ENCODE data around the gene TUBB1.
"Not testable (repeated sequence)": the region's sequence is repeated elsewhere in the genome, so short reads cannot be mapped to it uniquely, and the experiment has no call there.

TUBB1 gene

DNA sequence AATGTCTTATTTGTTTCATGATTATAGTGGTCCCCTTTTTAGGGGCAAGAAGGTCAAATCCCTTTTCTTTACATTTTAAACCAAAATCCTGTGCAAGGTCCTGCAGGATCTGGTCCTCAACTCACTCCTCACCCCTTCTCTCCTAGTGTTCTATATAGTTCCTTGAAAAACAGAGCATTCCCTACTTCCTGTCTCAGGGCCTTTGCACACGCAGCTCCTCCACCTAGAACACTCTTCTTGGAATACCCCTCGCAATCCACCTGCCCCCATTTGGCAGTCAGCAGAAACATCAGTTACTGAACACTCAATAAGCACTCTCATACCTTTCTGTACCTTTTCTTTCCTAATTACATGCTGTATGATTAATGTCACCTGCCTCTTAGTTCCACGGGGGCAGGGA lies 16.2 kb downstream of the TUBB1 start:
- peaks cover 14% of the 10 kb centered on the region for H3K36me3 ChIP-seq (ENCODE audit: control insufficient read depth, insufficient read depth, low read length)
- no peak for TF ChIP-seq CTCF (IDR thresholded peaks at IDR 0.05; ENCODE audit: insufficient read depth, low read length, poor library complexity, severe bottlenecking)
- no peaks in the 10 kb centered on the region for H3K27me3 ChIP-seq (replicated peaks; ENCODE audit: control insufficient read depth, insufficient read depth, low read length)
- DNase-seq (ENCODE audit: extremely low read depth, insufficient read length), result no peak
- H3K4me3 ChIP-seq (replicated peaks; ENCODE audit: low read depth, low read length), result no peak overlapping the region

DNA sequence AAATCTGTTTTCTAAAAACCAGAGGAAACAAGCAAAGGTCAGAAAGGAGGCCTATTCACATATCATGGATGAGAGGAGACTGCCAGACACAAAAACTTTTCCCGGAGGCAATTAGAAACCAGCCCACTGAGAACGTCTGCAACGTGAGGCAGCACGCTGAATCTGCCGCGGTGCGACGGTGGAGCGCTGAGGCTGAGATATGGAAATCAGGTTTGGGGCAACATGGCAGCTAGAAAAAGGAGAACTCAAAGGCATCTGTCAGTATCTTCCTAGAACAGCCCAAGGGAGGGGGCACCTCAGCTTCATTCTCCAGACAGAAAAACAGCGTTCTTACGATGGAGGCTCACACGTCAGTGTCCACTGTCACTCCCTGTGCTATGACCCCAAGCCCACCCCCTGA lies 18.2 kb downstream of the TUBB1 start:
- no peak for DNase-seq (ENCODE audit: extremely low read depth, insufficient read length)
- peaks cover 14% of the 10 kb centered on the region for H3K36me3 ChIP-seq (ENCODE audit: control insufficient read depth, insufficient read depth, low read length)
- no peak for TF ChIP-seq CTCF (IDR thresholded peaks at IDR 0.05; ENCODE audit: insufficient read depth, low read length, poor library complexity, severe bottlenecking)

DNA sequence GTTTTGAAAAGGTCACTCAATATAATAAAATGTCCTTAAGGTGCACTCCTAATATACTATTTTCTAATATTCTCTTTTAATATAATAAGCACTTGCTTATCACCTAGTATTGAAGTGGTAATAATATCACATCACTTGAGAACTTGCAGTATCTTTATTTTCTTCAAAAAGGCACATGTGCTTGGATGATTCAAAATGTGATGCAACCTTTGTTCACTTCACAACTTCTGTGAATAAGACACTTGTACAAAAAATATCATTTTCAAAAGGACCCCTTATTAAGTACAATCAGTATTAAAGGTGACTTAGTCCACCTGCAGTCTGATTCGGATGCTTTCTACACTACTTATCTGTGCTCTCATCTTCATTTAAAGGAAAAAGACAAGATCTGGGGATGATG lies 20.0 kb downstream of the TUBB1 start:
- no peak for TF ChIP-seq CTCF (IDR thresholded peaks at IDR 0.05; ENCODE audit: insufficient read depth, low read length, poor library complexity, severe bottlenecking)
- DNase-seq (ENCODE audit: extremely low read depth, insufficient read length), result no peak
- peaks cover 14% of the 10 kb centered on the region for H3K36me3 ChIP-seq (ENCODE audit: control insufficient read depth, insufficient read depth, low read length)
- no peak overlapping the region for H3K4me3 ChIP-seq (replicated peaks; ENCODE audit: low read depth, low read length)
- no peaks in the 10 kb centered on the region for H3K27me3 ChIP-seq (replicated peaks; ENCODE audit: control insufficient read depth, insufficient read depth, low read length)

More for the DNA sequence above, 18.2 kb downstream of the TUBB1 start:
- Histone ChIP-seq H3K4me3 (replicated peaks; ENCODE audit: low read depth, low read length) (no peak overlapping the region), H3K27me3 (replicated peaks; ENCODE audit: control insufficient read depth, insufficient read depth, low read length) (no peaks in the 10 kb centered on the region)

DNA sequence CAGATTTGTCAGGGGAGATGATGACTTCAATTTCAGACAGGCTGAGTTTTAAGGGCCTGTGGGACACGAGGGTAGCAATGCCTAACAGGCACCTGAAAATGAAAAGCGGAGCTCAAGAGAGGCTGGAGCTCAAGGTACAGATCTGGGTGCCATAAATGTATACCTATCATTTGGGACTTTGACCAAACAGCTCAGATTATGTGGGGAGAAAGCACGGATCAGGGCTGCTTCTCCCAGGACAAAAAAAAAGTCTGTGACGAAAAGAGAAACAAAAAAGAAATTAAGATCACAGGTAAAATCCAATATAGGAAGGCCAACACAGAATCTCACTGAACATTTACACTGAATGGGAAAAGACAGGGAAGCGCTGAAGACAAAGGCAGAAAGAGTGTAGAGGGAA lies 21.4 kb downstream of the TUBB1 start:
- peak overlapping the region; percentile 87 for H3K4me3 ChIP-seq (replicated peaks; ENCODE audit: low read depth, low read length)
- H3K36me3 ChIP-seq (ENCODE audit: control insufficient read depth, insufficient read depth, low read length), result peaks cover 9% of the 10 kb centered on the region
- H3K27me3 ChIP-seq (replicated peaks; ENCODE audit: control insufficient read depth, insufficient read depth, low read length), result no peaks in the 10 kb centered on the region
- DNase-seq (ENCODE audit: extremely low read depth, insufficient read length), result no peak
- no peak for TF ChIP-seq CTCF (IDR thresholded peaks at IDR 0.05; ENCODE audit: insufficient read depth, low read length, poor library complexity, severe bottlenecking)

DNA sequence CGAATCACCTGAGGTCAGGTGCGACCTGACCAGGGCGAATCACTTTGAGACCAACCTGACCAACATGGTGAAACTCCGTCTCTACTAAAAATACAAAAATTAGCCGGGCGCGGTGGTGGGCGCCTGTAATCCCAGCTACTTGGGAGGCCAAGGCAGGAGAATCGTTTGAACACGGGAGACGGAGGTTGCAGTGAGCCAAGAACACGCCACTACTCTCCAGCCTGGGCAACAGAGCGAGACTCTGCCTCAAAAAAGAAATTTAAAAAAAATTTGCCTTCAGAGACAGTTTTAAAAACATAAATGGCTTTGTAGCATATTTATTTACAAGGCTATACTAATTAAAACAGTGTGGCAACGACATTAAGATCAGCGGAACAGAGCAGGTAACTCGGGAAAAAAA lies 22.3 kb downstream of the TUBB1 start:
- peak overlapping the region; percentile 87 for H3K4me3 ChIP-seq (replicated peaks; ENCODE audit: low read depth, low read length)
- H3K27me3 ChIP-seq (replicated peaks; ENCODE audit: control insufficient read depth, insufficient read depth, low read length); DNase-seq (ENCODE audit: extremely low read depth, insufficient read length); H3K36me3 ChIP-seq (ENCODE audit: control insufficient read depth, insufficient read depth, low read length): not testable (repeated sequence)

GRCh38 chr20:59042151-59042795 lies 23.0 kb downstream of the TUBB1 start, which contains the start of gene PRELID3B:
Gene PRELID3B (minus strand): TSS chr20:59042786. CDS start chr20:59042730, 56 bp downstream.
- Histone ChIP-seq H3K27me3 (replicated peaks; ENCODE audit: control insufficient read depth, insufficient read depth, low read length) (no peaks in the 10 kb centered on the region), H3K36me3 (ENCODE audit: control insufficient read depth, insufficient read depth, low read length) (peaks cover 2% of the 10 kb centered on the region), H3K4me3 (replicated peaks; ENCODE audit: low read depth, low read length) (peak within 1 kb of the TSS; percentile 87)
- TF ChIP-seq CTCF (IDR thresholded peaks at IDR 0.05; ENCODE audit: insufficient read depth, low read length, poor library complexity, severe bottlenecking), result no peak
- no peak for DNase-seq (ENCODE audit: extremely low read depth, insufficient read length)

Measured in GM06990 (cell line).